ENCODE results near the gene CELF2.

Gene CELF2

DNA sequence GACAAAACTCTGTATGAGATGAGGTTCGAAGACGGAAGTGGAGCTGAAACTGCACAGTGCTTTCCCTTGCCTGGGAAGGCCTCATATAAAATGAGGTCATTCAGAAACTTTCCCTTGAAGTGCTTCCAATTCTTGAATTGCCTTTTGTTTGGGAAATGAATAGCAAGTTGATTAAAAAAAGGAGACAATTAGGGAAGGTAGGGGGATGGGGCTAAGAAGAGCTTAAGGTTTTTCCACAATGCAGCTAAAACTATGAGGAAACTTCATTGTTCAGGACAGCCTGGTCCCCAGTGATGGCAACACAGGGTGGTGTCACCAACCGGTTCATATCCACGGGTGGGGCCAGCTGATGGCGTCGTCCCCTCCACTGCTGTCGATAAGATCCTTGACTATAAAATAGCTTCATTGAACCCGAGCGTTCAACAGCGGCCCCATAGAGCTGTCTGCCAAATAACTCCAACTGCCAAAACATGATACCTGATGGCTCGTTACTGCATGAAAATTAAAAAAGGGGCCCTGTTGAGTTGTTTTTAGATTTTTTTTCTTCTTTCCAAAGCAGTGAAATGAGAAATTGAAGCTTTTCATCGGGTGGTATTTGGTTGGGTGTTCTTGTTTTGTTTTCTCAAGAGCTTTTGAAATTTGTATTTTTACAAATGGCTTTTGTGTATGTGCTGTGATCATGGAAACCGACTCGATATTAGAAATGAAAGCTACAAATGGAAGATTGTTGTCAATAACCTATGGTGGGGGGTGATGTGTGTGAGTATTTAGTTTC lies 2.8 kb upstream of the CELF2 start:
- in situ Hi-C loops (cut with HindIII; ENCODE audit: low sequenced_read_pairs) = no loop called here
- no peak overlapping the region for H3K4me3 ChIP-seq (ENCODE audit: low read depth, low read length)
- TF ChIP-seq, protein P1, sequence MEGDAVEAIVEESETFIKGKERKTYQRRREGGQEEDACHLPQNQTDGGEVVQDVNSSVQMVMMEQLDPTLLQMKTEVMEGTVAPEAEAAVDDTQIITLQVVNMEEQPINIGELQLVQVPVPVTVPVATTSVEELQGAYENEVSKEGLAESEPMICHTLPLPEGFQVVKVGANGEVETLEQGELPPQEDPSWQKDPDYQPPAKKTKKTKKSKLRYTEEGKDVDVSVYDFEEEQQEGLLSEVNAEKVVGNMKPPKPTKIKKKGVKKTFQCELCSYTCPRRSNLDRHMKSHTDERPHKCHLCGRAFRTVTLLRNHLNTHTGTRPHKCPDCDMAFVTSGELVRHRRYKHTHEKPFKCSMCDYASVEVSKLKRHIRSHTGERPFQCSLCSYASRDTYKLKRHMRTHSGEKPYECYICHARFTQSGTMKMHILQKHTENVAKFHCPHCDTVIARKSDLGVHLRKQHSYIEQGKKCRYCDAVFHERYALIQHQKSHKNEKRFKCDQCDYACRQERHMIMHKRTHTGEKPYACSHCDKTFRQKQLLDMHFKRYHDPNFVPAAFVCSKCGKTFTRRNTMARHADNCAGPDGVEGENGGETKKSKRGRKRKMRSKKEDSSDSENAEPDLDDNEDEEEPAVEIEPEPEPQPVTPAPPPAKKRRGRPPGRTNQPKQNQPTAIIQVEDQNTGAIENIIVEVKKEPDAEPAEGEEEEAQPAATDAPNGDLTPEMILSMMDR (IDR thresholded peaks at IDR 0.05; ENCODE audit: low read depth, low read length) = no peak
- no peak for DNase-seq (ENCODE audit: low read depth, low spot score)

DNA sequence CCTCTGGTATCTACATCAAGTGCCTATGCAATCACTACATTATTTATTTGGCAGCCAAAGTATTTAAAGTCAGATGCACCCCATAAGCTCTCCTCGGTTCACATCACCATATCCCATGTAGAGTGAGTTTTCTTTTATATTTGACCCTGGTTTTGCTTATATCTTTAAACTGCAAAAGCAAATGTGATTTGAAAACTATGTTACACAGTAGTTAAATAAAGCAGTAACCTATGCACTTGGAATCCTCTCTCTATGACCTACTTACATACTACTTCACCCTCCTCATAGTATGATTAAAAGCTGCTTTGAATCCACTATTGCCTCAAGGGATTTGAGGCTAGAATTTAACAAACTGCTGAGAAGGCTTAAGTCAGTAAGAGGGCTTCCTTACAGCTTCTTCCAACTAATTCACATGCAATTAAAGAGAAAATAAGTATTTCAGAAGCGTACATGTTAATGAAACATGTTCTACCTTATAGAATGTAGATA lies 2.2 kb upstream of the CELF2 start:
- DNase-seq (ENCODE audit: low read depth, low spot score) = no peak
- H3K4me3 ChIP-seq (ENCODE audit: low read depth, low read length) = no peak overlapping the region
- TF ChIP-seq, protein P1 (IDR thresholded peaks at IDR 0.05; ENCODE audit: low read depth, low read length) = no peak
- in situ Hi-C loops (cut with HindIII; ENCODE audit: low sequenced_read_pairs) = no loop called here

DNA sequence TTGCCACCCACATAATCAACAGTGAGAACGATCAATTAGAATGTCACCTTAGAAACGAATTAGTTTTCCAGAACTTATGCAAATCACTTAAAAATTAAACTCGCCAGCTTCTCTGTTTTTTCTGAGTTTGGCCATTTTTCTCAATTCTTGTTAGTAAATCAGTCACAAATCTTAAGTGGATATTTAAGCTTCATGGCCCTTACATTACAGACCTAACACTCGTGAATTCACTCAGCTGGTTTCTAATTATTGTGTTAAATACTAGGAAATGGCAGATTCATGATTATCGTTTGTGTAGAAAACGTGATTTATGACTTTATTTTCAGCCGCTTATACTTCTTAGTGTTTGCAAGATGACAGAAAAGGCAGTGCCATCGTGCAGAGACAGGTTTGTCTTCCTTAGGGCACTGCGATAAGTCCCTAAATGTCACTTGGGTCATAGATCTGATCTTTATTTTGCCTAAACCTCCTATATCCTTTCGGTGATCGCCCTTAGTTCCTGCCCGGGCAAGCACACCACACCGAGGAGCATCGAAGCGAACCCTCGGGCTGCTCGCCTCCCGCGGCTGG lies 587 bp upstream of the CELF2 start:
- DNase-seq (ENCODE audit: low read depth, low spot score) = no peak
- TF ChIP-seq, protein P1 (IDR thresholded peaks at IDR 0.05; ENCODE audit: low read depth, low read length) = no peak
- in situ Hi-C loops (cut with HindIII; ENCODE audit: low sequenced_read_pairs) = no loop called here
- H3K4me3 ChIP-seq (ENCODE audit: low read depth, low read length) = peak overlapping the region; percentile 32

DNA sequence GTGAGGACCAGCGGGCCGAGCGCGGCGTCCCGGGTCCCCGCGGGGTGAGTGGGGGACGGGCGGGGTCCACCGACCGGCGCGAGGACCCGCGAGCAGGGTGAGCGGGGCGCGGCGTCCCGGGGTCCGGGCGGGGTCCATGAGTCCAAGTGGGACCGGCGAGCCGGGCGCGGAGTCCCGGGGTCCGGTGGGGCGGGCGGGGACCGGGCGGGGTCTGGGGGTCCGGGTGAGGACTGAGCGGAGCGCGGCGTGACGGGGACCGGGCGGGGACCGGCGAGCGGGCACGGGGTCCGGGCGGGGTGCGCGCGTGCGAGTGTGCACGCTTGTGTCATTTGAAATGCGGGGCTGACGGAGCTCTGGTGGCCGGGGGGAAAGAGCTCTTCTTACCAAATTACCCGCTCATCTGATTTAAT lies 765 bp downstream of the CELF2 start:
- no peak for DNase-seq (ENCODE audit: low read depth, low spot score)
- H3K4me3 ChIP-seq (ENCODE audit: low read depth, low read length) = peak overlapping the region; percentile 32
- TF ChIP-seq, protein P1 (IDR thresholded peaks at IDR 0.05; ENCODE audit: low read depth, low read length) = no peak
- in situ Hi-C loops (cut with HindIII; ENCODE audit: low sequenced_read_pairs) = no loop called here

DNA sequence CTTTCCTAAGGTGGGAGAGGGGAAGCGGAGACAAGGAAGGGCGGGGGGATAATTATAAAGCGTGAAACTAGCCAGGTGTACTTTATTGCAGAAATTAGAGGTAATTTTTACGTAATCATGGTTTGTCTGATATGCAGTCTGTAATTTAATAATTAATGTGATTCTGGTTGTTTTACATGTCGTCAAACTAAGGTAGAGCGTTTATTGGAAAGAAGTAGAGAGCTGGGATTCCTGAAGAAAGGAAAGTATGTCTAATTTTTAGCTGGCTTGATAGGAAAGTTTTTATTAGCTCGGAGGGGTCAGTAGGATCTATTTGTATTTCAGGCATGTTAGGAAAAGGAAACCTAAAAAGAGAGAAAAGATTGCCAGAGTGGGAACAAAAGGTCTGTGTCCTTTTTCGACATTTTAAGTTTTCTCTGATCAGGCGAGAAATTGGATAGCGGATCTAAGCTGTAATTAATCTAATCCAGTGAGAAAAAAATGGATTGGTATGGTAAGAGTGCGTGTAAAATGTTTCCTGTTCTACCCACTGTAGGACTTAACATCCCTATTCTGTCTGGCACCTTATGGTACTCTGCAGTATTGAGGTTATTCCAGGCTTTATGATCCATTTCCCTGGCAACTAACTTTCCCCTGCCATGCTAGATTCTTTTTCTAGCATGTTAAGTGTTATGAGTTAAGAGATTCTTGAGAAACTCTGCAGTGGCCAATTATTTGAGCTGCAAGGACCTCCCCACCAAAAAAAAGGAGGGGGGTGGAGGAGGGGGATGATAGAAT lies 1.4 kb downstream of the CELF2 start:
- TF ChIP-seq, protein P1 (IDR thresholded peaks at IDR 0.05; ENCODE audit: low read depth, low read length) = no peak
- no peak for DNase-seq (ENCODE audit: low read depth, low spot score)
- H3K4me3 ChIP-seq (ENCODE audit: low read depth, low read length) = peak overlapping the region; percentile 32
- in situ Hi-C loops (cut with HindIII; ENCODE audit: low sequenced_read_pairs) = no loop called here

DNA sequence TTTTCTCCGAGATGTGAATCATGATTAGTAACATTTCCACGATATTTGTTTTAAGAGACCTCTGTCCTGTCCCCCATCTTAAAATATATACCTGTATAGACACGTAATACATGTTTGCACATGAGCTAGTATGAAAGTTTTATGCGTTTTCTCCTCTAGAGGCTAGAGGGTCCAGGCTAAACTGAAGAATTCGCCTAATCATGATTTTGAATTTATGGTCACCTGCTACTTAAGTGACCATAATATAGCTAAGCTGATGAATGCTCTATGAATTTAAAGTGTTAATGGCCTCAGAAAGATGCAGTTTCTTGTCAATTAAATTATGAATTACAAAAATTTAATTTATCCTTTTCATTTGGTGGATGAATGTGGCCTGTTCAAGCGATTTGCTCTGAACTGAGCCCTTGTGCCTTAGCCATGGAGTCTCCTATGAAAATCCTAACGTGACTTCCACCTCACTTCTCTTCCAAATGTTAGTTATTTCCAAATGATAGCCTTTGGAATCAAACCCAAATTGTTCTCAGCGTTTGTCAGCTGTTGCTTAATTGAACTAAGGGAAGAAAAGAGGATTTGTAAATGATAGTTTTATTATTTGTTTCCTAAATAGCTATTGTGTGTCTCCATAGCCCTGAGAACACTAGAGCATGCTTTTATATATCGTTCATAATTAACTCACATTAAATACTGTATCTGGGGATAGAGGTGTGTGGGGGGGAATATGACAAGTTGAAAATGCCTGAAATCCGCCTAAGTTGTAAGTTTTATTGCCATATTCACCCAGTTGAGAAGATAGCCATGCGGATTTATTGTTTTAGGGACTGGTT lies 2.3 kb downstream of the CELF2 start:
- TF ChIP-seq, protein P1 (IDR thresholded peaks at IDR 0.05; ENCODE audit: low read depth, low read length) = no peak
- no peak for DNase-seq (ENCODE audit: low read depth, low spot score)
- H3K4me3 ChIP-seq (ENCODE audit: low read depth, low read length) = no peak overlapping the region
- in situ Hi-C loops (cut with HindIII; ENCODE audit: low sequenced_read_pairs) = no loop called here

All from astrocyte of the spinal cord (primary cell).